ENCODE measurements around the gene SFRP2. TPM values are rescaled to one million over a fixed set of nuclear protein-coding genes. Genes with fewer than 3 reads are reported as not detected.

Gene SFRP2
- total and polyA plus RNA-seq, 10 of the 15 experiments (the other 5 are each of a cell fraction or from before 2014, with no cell fraction given): 0.11 to 0.33 (median 0.16) TPM; not detected in 7

GRCh38 chr4:153776601-153777000, 12.3 kb downstream of the SFRP2 start:
- BruUV-seq (replicated peaks): no TSS peak
- intact Hi-C loops (cut with micrococcal nuclease; ENCODE audit: unreplicated experiment): loop anchor here (10.0 kb wide), 1 partner anchor 848 kb away; no protein-coding TSS in a partner anchor

More at GRCh38 chr4:153776601-153777000, 12.3 kb downstream of the SFRP2 start:
- no peak overlapping the region for H2AFZ ChIP-seq (ENCODE audit: control insufficient read depth, low read depth, low read length)
- no peak for TF ChIP-seq NFXL1 (IDR thresholded peaks at IDR 0.05; ENCODE audit: borderline replicate concordance)
- no peak for TF ChIP-seq POU2F2 (IDR thresholded peaks at IDR 0.05; ENCODE audit: borderline replicate concordance, low read depth, low read length)
- TF ChIP-seq TARDBP (IDR thresholded peaks at IDR 0.05; ENCODE audit: borderline replicate concordance): no peak
- no peak for TF ChIP-seq PAX5 (IDR thresholded peaks at IDR 0.05; ENCODE audit: borderline replicate concordance, low read depth, low read length)
- no peak for TF ChIP-seq IKZF1 (conservative IDR thresholded peaks at IDR 0.05)
- no peak for TF ChIP-seq MEF2A (IDR thresholded peaks at IDR 0.05; ENCODE audit: insufficient read depth, low read depth, low read length)
- no peak for TF ChIP-seq IRF5 (IDR thresholded peaks at IDR 0.05; ENCODE audit: borderline replicate concordance)
- no peak for TF ChIP-seq DPF2 (IDR thresholded peaks at IDR 0.05)
- TF ChIP-seq ASH2L (IDR thresholded peaks at IDR 0.05; ENCODE audit: borderline replicate concordance, low read depth): no peak
- TF ChIP-seq, protein P1, sequence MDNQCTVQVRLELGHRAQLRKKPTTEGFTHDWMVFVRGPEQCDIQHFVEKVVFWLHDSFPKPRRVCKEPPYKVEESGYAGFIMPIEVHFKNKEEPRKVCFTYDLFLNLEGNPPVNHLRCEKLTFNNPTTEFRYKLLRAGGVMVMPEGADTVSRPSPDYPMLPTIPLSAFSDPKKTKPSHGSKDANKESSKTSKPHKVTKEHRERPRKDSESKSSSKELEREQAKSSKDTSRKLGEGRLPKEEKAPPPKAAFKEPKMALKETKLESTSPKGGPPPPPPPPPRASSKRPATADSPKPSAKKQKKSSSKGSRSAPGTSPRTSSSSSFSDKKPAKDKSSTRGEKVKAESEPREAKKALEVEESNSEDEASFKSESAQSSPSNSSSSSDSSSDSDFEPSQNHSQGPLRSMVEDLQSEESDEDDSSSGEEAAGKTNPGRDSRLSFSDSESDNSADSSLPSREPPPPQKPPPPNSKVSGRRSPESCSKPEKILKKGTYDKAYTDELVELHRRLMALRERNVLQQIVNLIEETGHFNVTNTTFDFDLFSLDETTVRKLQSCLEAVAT (IDR thresholded peaks at IDR 0.05): no peak
- TF ChIP-seq KDM1A (IDR thresholded peaks at IDR 0.05; ENCODE audit: borderline replicate concordance): no peak
- TF ChIP-seq ZNF217 (IDR thresholded peaks at IDR 0.05): no peak
- no peak for TF ChIP-seq JUNB (IDR thresholded peaks at IDR 0.05)
- no peak for TF ChIP-seq HDAC6 (IDR thresholded peaks at IDR 0.05; ENCODE audit: unreplicated experiment)
- TF ChIP-seq FOXM1 (IDR thresholded peaks at IDR 0.05; ENCODE audit: low read depth, low read length): no peak
- no peak for TF ChIP-seq BMI1 (IDR thresholded peaks at IDR 0.05; ENCODE audit: borderline replicate concordance)
- TF ChIP-seq ZNF622 (IDR thresholded peaks at IDR 0.05): no peak
- no peak for TF ChIP-seq POLR2AphosphoS5 (IDR thresholded peaks at IDR 0.05; ENCODE audit: low read length)
- no peak for TF ChIP-seq JUND (IDR thresholded peaks at IDR 0.05; ENCODE audit: low read depth, low read length)
- no peak for TF ChIP-seq ZNF24 (IDR thresholded peaks at IDR 0.05)
- peaks cover 0 to 3% of the 10 kb centered on the region in 2 experiments; a peak in 1 of 4 replicates for H3K27me3 ChIP-seq (replicated peaks in 1 of 2; ENCODE audit: control insufficient read depth in 2 of 2, insufficient read depth in 2 of 2, low read length in 1 of 2)
- no peaks in the 10 kb centered on the region for H3K79me2 ChIP-seq (ENCODE audit: control insufficient read depth, insufficient read depth, low read length)
- ChIA-PET RAD21 (ENCODE audit: unreplicated experiment) (no interaction called here), POLR2A (no interaction called here), SMC1A (ENCODE audit: uncharacterized antibody, unreplicated experiment) (interaction anchor here (0.8 to 1.0 kb wide), 2 partner anchors 13 to 19 kb away, joined by 3 to 4 read pairs; no protein-coding TSS in a partner anchor), CTCF (interaction anchor here (1.0 kb wide), 1 partner anchor 10 kb away, joined by 4 read pairs; no protein-coding TSS in a partner anchor)
- in situ Hi-C loops (cut with MboI): no loop called here
- H3K4me3 ChIP-seq: no peak overlapping the region
- H3K27ac ChIP-seq (ENCODE audit: control insufficient read depth, insufficient read depth): no peak overlapping the region
- H3K4me1 ChIP-seq (ENCODE audit: control insufficient read depth, insufficient read depth, low read length): 0 out of 2 replicates have a peak, but pooled peaks cover 3% of the 10 kb centered on the region
- no peak for DNase-seq (ENCODE audit: low read depth, low spot score)
- ATAC-seq: no peak
- H3K4me2 ChIP-seq (ENCODE audit: control insufficient read depth, insufficient read depth): no peak overlapping the region
- H3K9ac ChIP-seq (ENCODE audit: control insufficient read depth, insufficient read depth, low read length): no peak overlapping the region
- H3K9me3 ChIP-seq (replicated peaks; ENCODE audit: control insufficient read depth, insufficient read depth, low read length): no peaks in the 10 kb centered on the region; the same call in 2 of the 3 replicates
- H4K20me1 ChIP-seq (ENCODE audit: control insufficient read depth, insufficient read depth): no peaks in the 10 kb centered on the region
- WGBS (ENCODE audit: insufficient coverage, insufficient replicate concordance, low lambda C conversion rate, missing lambda C conversion rate): 1% methylated on average over 3 of the region's 3 CpGs
- no peak for FAIRE-seq
- no peaks in the 10 kb centered on the region for H3K36me3 ChIP-seq (ENCODE audit: control insufficient read depth in 2 of 2, insufficient read depth in 2 of 2, low read length in 1 of 2)
